ENCODE results near the gene VTN. TPM values are rescaled to one million over a fixed set of nuclear protein-coding genes. Genes with fewer than 3 reads are reported as not detected.

Gene VTN
- polyA plus RNA-seq, 1 donor (not counting 4 experiments of a cell fraction or from before 2014, with no cell fraction given) = not detected

DNA sequence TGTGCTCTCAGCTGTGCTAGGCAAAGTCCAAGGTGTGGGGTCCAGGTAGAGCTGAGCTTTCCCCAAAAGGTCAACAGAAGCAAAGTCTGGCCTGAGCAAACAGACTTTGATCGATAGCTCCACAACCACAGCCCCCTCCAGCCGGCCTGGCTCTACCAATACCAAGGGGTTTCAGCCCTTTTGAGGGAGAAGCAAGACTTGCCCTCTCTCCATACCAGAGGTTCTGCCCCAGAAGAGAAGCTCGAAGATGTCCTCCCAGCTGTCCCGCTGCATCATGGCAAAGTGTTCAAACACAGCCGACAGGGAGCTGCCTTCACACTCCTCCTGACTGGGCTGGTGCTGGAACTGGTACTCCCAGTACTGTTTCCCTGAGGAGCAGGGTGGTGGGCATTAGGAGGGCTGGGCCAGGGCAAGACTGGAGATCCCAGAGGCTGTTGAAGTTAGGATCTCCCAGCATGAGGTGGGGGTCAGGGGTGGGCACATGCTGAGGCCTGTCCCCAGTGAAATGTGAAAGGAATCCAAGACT, 1.7 kb downstream of the VTN start:
- dilution Hi-C loops (cut with MboI; ENCODE audit: extremely low pct_ligation_motif_present, low sequenced_read_pairs) = no loop called here

DNA sequence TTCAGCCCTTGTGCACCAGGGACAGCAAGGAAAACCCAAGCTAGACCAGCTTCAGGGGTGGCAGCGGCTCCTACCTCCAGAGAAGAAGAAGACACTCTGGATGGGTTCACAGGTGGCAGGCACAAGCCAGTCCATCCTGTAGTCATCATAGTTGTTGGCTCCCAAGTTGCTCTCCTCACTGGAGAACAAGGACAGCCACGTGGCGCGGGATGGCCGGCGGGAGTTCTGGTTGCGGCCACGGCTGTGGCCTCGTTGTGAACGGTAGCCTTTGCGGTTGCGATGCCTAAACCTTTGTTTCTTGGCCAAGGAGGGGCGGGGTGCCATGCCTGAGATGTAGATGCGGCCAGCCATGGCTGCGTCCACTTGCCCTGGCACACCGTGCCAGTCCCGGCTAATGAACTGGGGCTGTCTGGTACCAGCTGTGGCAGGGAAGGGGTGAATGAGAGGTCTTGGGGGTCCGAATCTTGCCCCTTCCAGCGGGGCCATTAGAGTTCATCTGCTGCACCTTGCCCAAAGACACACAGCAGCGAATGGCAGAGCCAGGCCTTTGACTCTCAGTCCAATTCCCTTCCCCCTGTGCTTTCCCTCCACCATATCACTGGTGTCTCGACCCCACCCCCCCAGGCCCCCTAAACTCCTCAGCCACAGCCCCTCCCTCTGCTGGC, 2.3 kb downstream of the VTN start:
- H4K20me1 ChIP-seq (ENCODE audit: control insufficient read depth, extremely low read depth, insufficient read depth, low read length) = no peaks in the 10 kb centered on the region
- H3K4me2 ChIP-seq (ENCODE audit: control insufficient read depth, extremely low read depth, insufficient read depth, low read depth, low read length) = no peak overlapping the region
- H3K9me3 ChIP-seq (ENCODE audit: control insufficient read depth, low read depth, low read length) = no peaks in the 10 kb centered on the region
- peaks cover 7 to 13% of the 10 kb centered on the region in 2 experiments for H3K36me3 ChIP-seq (ENCODE audit: control insufficient read depth in 2 of 2, extremely low read depth in 1 of 2, insufficient read depth in 2 of 2, low read length in 2 of 2)
- H3K4me3 ChIP-seq (ENCODE audit: control insufficient read depth in 2 of 3, extremely low read depth in 1 of 3, insufficient read depth in 2 of 3, low read depth in 1 of 3, low read length in 3 of 3) = no peak overlapping the region
- H2AFZ ChIP-seq (ENCODE audit: control insufficient read depth, low read length) = no peak overlapping the region
- TF ChIP-seq EZH2 (IDR thresholded peaks at IDR 0.05; ENCODE audit: low read length) = no peak
- no peaks in the 10 kb centered on the region for H3K9me1 ChIP-seq (ENCODE audit: control insufficient read depth, extremely low read depth, insufficient read depth, low read length)
- no peak overlapping the region for H3K27ac ChIP-seq (ENCODE audit: control insufficient read depth, insufficient read depth, low read length)
- FAIRE-seq = no peak
- dilution Hi-C loops (cut with MboI; ENCODE audit: extremely low pct_ligation_motif_present, low sequenced_read_pairs) = no loop called here
- no peak for DNase-seq (ENCODE audit: low read depth, low spot score)
- no peaks in the 10 kb centered on the region for H3K79me2 ChIP-seq (ENCODE audit: control insufficient read depth, insufficient read depth, low read length)
- no peak overlapping the region for H3K9ac ChIP-seq (ENCODE audit: control insufficient read depth, extremely low read depth, insufficient read depth, low read length)
- peaks cover 11% of the 10 kb centered on the region for H3K27me3 ChIP-seq (ENCODE audit: control insufficient read depth, extremely low read depth, insufficient read depth, low read length)
- H3K4me1 ChIP-seq (ENCODE audit: control insufficient read depth, extremely low read depth, insufficient read depth, low read length) = peaks cover 8% of the 10 kb centered on the region

More for the DNA sequence above, 1.7 kb downstream of the VTN start:
- Histone ChIP-seq H3K36me3 (ENCODE audit: control insufficient read depth in 2 of 2, extremely low read depth in 1 of 2, insufficient read depth in 2 of 2, low read length in 2 of 2) (peaks cover 5 to 10% of the 10 kb centered on the region in 2 experiments), H3K9me3 (ENCODE audit: control insufficient read depth, low read depth, low read length) (no peaks in the 10 kb centered on the region), H3K27me3 (ENCODE audit: control insufficient read depth, extremely low read depth, insufficient read depth, low read length) (peaks cover 17% of the 10 kb centered on the region), H3K4me3 (ENCODE audit: control insufficient read depth in 2 of 3, extremely low read depth in 1 of 3, insufficient read depth in 2 of 3, low read depth in 1 of 3, low read length in 3 of 3) (no peak overlapping the region), H3K9me1 (ENCODE audit: control insufficient read depth, extremely low read depth, insufficient read depth, low read length) (no peaks in the 10 kb centered on the region), H3K9ac (ENCODE audit: control insufficient read depth, extremely low read depth, insufficient read depth, low read length) (no peak overlapping the region), H3K4me2 (ENCODE audit: control insufficient read depth, extremely low read depth, insufficient read depth, low read depth, low read length) (no peak overlapping the region), H4K20me1 (ENCODE audit: control insufficient read depth, extremely low read depth, insufficient read depth, low read length) (no peaks in the 10 kb centered on the region), H3K27ac (ENCODE audit: control insufficient read depth, insufficient read depth, low read length) (no peak overlapping the region), H3K4me1 (ENCODE audit: control insufficient read depth, extremely low read depth, insufficient read depth, low read length) (peaks cover 8% of the 10 kb centered on the region), H2AFZ (ENCODE audit: control insufficient read depth, low read length) (no peak overlapping the region), H3K79me2 (ENCODE audit: control insufficient read depth, insufficient read depth, low read length) (no peaks in the 10 kb centered on the region)
- FAIRE-seq (no peak), DNase-seq (ENCODE audit: low read depth, low spot score) (no peak)
- TF ChIP-seq, protein P1, sequence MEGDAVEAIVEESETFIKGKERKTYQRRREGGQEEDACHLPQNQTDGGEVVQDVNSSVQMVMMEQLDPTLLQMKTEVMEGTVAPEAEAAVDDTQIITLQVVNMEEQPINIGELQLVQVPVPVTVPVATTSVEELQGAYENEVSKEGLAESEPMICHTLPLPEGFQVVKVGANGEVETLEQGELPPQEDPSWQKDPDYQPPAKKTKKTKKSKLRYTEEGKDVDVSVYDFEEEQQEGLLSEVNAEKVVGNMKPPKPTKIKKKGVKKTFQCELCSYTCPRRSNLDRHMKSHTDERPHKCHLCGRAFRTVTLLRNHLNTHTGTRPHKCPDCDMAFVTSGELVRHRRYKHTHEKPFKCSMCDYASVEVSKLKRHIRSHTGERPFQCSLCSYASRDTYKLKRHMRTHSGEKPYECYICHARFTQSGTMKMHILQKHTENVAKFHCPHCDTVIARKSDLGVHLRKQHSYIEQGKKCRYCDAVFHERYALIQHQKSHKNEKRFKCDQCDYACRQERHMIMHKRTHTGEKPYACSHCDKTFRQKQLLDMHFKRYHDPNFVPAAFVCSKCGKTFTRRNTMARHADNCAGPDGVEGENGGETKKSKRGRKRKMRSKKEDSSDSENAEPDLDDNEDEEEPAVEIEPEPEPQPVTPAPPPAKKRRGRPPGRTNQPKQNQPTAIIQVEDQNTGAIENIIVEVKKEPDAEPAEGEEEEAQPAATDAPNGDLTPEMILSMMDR (optimal IDR thresholded peaks at IDR 0.05 in 1 of 3, IDR thresholded peaks at IDR 0.05 in 1 of 3, conservative IDR thresholded peaks at IDR 0.05 in 1 of 3; ENCODE audit: extremely low read depth in 1 of 3, insufficient read depth in 2 of 3, low read length in 3 of 3) = no peak
- TF ChIP-seq EZH2 (IDR thresholded peaks at IDR 0.05; ENCODE audit: low read length) = no peak

Data from keratinocyte (primary cell).